Measurements from ENCODE around the gene GCKR.

GCKR gene, protein sequence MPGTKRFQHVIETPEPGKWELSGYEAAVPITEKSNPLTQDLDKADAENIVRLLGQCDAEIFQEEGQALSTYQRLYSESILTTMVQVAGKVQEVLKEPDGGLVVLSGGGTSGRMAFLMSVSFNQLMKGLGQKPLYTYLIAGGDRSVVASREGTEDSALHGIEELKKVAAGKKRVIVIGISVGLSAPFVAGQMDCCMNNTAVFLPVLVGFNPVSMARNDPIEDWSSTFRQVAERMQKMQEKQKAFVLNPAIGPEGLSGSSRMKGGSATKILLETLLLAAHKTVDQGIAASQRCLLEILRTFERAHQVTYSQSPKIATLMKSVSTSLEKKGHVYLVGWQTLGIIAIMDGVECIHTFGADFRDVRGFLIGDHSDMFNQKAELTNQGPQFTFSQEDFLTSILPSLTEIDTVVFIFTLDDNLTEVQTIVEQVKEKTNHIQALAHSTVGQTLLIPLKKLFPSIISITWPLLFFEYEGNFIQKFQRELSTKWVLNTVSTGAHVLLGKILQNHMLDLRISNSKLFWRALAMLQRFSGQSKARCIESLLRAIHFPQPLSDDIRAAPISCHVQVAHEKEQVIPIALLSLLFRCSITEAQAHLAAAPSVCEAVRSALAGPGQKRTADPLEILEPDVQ

DNA sequence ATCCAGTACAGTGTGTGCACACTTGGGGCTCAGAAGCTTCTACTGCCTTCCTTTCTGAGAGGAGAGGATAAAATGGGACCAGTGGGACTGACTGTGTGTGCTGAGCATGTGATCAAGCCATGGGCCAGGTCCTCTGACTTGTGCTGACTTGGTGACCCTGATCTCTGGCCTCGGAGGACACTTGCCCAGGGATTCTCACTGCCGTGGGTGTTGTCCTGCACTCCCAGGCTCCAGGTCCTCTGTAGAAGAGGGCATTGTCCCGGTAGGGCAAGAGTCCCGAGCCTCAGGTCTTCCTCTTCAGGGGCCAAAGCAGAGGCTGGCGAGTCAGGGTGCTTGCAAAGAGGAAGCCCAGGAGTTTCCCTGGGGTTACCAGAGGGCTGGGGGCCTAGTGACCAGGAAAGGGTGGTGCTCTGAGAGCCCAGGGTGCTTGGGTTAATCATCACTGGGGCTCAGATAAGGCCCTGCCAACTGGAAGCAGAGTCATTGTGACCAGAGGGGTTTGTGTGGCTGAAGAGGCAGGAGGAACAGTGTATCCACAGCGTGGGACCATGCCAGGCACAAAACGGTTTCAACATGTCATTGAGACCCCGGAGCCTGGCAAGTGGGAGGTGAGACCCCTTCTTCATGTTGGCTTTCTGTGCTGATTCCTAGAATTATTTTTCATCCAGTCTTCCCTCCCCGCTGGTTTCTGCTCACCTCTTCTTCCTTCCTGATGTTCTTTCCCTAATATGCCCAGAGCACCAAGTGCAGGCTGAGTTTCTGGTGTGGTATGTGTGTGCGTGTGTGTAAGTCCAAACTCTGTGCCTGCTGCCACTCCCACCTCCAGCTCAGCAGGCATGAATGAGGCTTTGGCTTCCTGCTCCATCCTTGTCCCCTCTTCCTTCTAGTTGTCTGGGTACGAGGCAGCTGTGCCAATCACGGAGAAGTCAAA is at the start of gene GCKR:
Gene GCKR (plus strand): TSS at position 483 of the 931 bp plus-strand sequence. CDS start 66 bp downstream, at position 549.
- in situ Hi-C loops (cut with MboI; ENCODE audit: low sequenced_read_pairs, unreplicated experiment) = no loop called here
- TF ChIP-seq, protein P1, sequence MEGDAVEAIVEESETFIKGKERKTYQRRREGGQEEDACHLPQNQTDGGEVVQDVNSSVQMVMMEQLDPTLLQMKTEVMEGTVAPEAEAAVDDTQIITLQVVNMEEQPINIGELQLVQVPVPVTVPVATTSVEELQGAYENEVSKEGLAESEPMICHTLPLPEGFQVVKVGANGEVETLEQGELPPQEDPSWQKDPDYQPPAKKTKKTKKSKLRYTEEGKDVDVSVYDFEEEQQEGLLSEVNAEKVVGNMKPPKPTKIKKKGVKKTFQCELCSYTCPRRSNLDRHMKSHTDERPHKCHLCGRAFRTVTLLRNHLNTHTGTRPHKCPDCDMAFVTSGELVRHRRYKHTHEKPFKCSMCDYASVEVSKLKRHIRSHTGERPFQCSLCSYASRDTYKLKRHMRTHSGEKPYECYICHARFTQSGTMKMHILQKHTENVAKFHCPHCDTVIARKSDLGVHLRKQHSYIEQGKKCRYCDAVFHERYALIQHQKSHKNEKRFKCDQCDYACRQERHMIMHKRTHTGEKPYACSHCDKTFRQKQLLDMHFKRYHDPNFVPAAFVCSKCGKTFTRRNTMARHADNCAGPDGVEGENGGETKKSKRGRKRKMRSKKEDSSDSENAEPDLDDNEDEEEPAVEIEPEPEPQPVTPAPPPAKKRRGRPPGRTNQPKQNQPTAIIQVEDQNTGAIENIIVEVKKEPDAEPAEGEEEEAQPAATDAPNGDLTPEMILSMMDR (IDR thresholded peaks at IDR 0.05; ENCODE audit: borderline replicate concordance, control extremely low read depth, extremely low read depth, insufficient read depth, missing control alignments) = no peak
- no peak for DNase-seq (ENCODE audit: low spot score)

DNA sequence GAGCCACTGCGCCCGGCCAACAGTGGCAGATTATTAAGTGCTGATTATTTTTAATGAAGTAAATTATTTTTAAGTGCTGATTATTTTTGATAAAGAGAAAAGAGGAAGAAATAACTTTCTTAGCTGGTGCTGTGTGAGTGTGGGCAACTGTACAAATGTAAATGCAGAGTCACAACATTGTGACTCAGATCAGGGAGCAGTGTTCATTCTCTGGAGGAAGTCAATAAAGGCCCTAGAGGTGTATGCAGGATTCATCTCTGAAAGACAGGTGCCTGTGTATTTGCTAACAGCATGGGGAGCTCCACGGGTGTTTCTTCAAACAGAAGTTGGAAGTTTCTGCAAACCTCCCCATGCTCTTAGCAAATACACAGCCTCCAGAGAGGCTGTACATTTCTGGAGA is 48.3 kb upstream of the GCKR start:
- DNase-seq (ENCODE audit: low spot score) = no peak
- TF ChIP-seq, protein P1 (IDR thresholded peaks at IDR 0.05; ENCODE audit: borderline replicate concordance, control extremely low read depth, extremely low read depth, insufficient read depth, missing control alignments) = no peak
- in situ Hi-C loops (cut with MboI; ENCODE audit: low sequenced_read_pairs, unreplicated experiment) = no loop called here

DNA sequence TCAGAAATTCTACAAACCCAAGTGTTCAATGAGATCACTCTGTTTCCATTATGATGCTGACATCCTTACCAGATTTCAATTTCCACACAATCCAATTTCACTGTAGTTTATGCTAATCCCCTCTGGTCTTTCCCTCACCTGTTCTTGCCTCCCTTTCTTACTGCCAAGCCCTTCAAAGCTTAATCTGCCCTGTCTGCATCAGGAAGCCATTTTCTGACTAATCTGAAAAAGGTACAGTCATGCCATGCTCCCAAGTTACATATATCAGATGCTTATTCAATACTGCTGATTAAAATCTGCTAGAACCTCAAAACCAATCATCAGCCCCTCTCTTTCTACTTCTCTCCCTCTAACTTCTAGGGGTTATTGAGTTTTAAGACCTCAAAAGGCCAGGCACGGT is 45.5 kb upstream of the GCKR start:
- no peak for DNase-seq (ENCODE audit: low spot score)
- in situ Hi-C loops (cut with MboI; ENCODE audit: low sequenced_read_pairs, unreplicated experiment) = no loop called here
- TF ChIP-seq, protein P1 (IDR thresholded peaks at IDR 0.05; ENCODE audit: borderline replicate concordance, control extremely low read depth, extremely low read depth, insufficient read depth, missing control alignments) = no peak

DNA sequence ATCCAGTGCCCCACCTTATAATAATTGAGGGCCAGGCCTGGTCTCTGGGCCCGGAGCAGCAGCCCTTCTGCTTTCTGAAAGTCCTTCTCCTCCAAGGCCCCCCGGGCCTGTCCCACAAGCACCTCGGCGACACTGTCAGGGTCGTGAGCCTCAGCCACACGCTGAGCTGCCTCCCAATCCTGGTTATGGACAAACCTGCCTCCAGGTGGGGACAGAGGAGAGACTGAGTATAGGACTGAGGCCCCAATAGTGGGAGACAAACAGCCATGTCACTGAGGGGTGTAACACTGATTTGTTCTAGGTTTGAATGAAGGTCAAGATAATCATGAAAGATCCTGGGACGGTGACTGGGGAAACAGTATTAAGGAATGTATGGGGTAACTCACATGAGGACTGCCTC is 42.7 kb upstream of the GCKR start:
- no peak for DNase-seq (ENCODE audit: low spot score)
- in situ Hi-C loops (cut with MboI; ENCODE audit: low sequenced_read_pairs, unreplicated experiment) = no loop called here
- TF ChIP-seq, protein P1 (IDR thresholded peaks at IDR 0.05; ENCODE audit: borderline replicate concordance, control extremely low read depth, extremely low read depth, insufficient read depth, missing control alignments) = no peak

DNA sequence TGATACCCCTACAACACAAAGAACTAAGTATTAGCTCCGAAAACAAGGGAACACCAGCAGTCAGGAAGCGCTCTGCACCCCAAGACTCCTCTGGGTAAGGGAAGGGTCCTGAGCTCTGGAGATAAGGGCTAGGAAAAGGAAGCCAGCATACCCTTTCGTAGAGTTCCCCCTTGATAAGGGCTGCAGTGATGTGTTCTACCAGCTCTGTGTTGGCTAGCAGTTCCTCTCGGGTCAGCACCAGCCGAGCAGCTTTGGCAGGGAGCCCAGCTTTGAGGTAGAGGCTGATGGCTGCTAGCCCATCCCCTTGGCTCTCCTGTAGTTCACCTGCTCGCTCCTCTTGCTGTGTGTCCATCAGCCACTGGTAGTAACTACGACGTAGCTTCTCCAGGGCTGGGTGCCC is 35.5 kb upstream of the GCKR start:
- in situ Hi-C loops (cut with MboI; ENCODE audit: low sequenced_read_pairs, unreplicated experiment) = no loop called here

More for the DNA sequence above, 35.5 kb upstream of the GCKR start:
- TF ChIP-seq, protein P1 (IDR thresholded peaks at IDR 0.05; ENCODE audit: borderline replicate concordance, control extremely low read depth, extremely low read depth, insufficient read depth, missing control alignments) = no peak
- DNase-seq (ENCODE audit: low spot score) = no peak

Data from GM13976 (cell line).